Hematopoietic multipotent progenitor cell treated with erythropoietin and hydrocortisone succinate and interleukin-3 and kit ligand, for 15 days (in vitro differentiated cells): Measurements from ENCODE around the gene INHA.

Experiments
- DNase-seq: peaks from one replicate; pipeline ENCODE4 v3.0.0-alpha.2; 2015; ENCODE audit warnings: low spot score

The INHA gene

DNA sequence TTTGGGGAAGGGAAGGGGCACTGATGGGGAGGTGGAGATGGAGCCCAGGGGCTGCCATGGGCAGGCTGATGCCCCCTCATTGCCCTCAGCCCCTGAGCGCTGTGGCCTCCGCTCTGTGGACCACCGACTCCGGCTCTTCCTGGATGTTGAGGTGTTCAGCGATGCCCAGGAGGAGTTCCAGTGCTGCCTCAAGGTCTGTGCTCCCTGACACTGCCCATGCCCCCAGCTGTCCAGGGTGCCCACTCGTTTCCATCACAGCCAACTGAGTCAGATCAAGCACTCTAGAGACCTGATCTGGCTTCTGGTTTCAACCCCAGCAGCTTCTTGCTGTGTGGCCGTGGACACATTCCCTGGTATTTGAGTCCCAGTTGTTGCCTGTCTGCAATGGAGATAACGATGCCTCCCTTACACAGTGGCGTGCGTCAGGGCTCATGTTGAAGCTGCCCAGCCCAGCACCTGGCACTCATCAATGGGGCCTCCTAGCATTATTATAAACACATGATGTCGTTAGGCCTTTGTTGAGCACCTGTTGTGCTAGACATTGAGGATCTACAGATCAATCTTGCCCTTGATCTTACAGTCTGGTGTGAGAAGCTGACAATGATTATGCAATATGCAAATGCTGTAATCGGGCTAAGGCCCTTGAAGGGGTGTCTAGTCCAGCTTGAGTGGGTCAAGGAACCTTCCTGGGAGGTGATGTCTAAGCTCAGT lies 39.9 kb downstream of the INHA start:
- no peak for DNase-seq

DNA sequence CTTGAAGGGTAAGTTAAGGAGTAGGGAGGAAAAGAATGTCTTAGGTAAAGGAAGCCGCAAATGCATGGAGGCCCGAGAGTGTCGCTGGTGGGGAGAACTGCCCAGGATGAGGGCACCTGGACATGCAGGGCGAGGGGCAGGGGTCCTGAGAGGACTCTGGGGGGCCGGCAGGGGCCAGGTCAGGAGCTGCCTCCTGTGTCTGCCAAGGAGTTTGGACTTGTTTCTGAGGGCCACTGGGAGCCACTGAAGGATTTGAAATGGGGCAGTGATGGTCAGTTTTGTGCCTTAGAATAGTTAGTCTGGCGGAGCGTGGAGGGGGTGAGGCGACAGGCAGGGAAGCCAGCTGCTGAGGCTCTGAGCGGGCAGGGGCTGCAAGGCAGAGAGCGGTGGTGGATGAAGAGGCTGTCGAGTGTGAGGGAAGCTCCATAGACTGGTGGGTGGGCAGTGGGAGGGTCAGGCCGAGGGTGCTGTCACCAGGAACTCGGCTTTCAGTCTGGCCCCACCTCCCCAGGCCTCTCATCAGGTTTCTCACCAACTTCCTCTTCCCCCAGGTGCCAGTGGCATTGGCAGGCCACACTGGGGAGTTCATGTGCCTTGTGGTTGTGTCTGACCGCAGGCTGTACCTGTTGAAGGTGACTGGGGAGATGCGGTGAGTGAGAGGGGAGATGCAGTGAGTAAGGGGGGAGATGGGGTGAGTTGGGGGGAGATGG lies 40.6 kb downstream of the INHA start:
- no peak for DNase-seq

DNA sequence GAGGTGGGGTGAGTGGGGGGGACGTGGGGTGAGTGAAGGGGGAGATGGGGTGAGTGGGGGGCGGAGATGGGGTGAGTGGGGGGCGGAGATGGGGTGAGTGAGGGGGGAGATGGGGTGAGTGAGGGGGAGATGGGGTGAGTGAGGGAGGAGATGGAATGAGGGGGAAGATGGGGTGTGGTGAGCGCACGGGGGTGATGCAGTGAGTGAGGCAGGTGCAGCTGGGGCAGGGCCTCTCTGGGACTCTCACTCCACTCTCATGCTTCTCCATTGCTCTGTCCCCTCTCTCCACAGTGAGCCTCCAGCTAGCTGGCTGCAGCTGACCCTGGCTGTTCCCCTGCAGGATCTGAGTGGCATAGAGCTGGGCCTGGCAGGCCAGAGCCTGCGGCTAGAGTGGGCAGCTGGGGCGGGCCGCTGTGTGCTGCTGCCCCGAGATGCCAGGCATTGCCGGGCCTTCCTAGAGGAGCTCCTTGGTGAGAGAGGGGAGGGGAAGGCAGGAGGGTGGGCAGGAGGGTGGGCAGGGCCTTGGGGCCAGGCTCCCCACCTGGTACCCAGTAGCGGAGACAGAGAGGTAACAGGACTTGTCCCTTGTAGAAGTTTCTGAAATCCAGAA lies 41.5 kb downstream of the INHA start:
- no peak for DNase-seq

DNA sequence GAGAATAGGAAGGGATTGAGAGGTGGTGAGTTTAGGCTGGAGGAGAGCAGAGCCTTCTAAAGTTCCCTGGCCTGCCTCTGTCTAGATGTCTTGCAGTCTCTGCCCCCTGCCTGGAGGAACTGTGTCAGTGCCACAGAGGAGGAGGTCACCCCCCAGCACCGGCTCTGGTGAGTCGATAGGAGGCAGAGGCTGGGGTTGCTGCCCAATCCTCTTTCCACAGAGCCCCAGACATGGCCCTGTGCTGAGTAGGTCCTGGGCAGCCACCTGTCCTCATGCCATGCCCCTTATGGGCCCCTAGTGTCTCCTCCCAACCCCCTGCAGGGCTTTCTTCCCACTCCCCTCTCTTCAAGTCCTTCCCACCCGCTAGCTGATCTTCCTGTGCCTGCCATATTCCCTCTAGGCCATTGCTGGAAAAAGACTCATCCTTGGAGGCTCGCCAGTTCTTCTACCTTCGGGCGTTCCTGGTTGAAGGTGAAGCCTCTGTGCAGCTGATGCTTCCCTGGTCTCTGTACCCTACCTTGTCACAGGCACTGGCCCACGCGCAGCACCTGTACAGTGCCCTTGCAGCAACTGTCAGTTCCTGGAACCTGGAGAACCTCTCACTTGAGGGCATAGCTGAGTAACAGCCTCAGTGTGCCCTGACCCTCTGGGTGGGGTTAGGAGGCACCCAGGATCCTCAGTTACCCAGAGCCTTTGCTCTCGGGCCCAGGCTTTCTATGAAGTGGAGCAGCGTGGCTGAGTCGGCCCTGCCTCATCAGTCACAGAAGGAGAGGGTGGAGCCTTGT lies 42.2 kb downstream of the INHA start:
- DNase-seq: no peak

DNA sequence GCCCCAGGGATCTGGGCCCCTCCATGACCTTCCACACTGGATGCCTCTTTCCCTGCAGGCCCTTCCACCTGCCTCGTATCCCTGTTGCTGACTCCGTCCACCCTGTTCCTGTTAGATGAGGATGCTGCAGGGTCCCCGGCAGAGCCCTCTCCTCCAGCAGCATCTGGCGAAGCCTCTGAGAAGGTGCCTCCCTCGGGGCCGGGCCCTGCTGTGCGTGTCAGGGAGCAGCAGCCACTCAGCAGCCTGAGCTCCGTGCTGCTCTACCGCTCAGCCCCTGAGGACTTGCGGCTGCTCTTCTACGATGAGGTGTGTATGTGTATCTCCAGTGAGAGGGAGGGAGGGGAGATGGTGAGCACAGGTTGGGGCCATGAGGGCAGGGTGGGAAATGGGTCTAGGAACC lies 42.9 kb downstream of the INHA start:
- no peak for DNase-seq

DNA sequence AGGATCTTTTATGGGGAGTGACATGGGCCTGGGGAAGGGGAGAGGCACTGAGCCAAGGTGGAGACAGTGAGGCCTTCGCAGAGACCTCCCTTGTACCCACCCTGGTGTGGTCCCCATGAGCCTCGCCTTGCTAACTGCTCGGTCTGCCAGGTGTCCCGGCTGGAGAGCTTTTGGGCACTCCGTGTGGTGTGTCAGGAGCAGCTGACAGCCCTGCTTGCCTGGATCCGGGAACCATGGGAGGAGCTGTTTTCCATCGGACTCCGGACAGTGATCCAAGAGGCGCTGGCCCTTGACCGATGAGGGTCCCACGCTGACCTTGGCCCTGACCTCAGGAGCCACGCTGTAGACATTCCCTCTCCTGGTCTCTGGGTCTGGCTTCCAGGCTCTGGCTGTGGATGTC lies 43.8 kb downstream of the INHA start:
- DNase-seq: no peak

DNA sequence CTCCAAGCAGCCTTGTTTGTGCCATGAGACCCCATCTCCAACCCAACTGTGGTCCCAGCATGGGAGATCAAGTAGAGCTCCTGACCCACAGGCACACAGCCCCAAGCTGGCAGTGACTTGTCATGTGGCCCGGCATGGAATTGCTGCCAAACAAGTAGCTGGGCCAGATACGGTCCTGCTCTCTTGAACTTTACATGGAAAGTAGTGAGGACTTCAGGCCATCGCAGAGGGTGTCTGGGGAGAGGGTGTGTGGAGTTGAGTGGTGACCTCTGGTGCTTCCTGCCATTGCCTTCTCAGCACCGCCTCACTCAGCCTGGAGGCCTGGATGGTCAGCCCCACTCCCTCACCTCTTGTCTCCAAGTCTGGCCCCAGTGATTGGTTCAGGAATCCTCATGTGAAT lies 44.4 kb downstream of the INHA start:
- no peak for DNase-seq

DNA sequence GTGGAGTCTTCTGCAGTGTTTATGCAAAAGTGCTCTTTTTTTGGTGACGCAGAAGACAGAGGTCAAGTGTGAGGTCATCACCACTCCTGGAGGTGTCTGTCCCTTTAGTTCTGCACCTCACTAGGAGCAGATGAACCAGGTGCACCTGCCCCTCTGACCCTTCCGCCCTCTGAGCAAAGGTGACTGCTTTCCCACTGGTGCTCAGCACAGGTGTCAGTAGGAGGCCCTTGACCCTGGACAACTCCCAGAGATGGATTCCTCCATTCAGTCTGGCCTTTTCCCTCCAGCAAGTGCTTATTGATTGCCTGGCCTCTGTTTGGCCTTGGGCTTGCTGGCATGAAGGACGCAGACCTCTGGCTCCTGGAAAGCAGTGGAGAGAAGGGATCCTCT lies 46.6 kb downstream of the INHA start:
- DNase-seq: no peak

DNA sequence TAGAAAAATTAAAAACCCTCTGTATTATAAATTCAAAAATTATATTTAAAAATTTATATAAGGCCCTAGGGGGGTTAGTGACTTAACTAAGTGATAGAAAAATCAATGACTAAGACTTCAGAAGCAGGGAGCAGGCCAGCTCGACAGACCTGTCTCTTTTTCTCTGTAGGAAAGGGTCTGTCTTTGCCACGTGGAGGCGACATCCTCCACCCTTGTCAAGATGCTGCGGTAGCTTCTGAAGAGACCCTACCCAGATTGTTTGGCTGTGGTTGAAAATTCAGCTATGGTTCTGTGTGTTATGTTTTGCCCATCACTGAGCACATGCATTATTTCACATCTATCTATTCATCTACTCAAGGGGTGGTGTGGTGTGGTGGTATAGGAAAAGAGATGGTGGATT lies 47.1 kb downstream of the INHA start:
- no peak for DNase-seq

DNA sequence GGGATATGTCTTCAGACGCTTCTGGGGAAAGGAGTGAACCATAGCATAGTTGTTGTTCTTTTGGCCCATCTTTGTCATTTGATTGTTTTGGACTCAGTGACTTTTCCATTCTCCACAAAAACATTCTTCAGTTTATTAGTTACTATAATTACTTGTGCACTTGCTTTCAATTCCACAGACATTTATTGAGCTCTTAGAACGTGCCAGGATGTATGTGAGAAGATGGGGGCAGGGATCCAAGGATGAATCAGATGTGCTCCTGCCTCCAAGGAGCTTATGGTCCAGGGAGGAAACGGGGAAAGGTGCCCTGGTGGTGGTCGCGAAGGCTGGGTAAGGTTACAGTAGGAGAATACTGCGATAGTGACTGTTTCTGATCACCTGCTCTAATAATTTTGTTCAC lies 48.4 kb downstream of the INHA start:
- no peak for DNase-seq

DNA sequence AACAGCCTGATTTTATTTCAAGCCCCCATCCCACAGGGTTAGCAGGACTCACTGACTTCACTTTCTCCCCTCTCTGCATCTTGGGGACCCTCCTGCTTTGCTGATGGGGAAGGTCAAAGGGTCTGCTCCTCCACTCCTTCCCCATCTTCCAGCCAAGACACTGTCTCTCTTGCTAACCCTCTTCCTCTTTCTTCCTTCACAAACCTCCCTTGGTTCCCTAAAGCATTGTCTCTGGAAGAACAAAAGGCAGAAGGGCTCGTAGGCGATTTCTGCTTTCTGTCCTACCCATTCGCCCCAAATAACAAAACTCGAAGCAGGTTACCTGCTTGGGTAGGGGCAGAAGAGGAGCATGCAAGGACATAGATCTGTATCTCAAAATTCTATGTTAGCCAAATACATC lies 49.8 kb downstream of the INHA start:
- DNase-seq: no peak

DNA sequence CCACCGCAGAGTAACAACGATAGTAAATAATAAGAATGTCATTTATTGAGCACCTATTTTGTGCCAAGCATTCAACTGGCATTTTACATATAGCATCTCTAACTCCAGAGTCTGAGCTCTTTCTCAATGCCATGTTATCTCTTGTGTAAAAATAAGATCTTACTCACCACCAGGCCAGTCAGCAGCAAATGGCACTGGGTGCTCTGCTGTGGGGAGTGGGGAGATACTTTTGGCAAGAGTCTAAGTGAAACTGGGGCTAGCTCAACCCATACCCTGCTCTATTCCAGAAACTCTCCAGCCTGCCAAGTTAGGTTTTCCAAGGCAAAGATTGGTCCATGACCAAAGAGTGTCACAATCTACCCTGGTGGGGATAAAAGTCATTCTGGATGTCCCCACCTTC lies 50.4 kb downstream of the INHA start:
- DNase-seq: no peak

DNA sequence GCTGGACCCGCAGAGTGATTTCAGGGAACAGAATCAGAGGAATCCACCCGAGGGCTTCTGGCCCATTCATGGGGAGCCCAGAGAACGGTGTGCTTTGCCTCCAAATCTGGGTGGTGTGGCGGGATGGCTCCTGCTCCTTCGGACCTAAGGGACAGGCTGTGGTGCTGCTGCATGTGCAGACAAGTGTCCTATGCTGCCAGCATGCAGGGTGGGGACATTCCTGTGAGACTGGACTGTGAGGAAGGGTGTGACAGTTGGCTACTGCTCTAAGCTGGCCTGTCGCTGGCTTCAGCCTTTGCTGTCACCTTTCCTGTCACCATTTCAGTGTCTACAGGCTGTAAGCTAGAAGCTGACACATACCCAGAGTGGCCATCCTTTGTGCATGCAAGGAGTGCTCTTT lies 52.5 kb downstream of the INHA start:
- DNase-seq: no peak

DNA sequence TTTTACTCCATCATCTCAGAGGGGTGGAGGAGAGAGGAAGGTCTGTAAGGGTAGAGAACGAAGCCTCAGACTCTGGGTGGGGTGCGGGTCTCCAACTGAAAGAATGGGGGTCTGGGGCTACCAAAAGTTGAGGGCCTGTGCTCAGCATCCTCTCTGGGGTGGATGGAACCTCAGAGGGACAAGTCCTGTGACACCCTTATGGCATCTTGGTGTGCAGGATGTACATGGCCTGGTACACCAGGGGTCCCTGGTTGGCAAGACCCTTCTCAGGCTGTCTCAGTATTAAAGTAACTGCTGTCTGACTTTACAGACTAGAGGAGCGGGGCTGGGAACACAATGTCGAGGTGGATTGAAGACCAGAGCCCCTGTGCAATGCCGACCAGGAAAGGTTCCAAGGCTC lies 53.1 kb downstream of the INHA start:
- DNase-seq: no peak
